Hepatocyte (in vitro differentiated cells): ENCODE data around the gene CXCR6.

ENCODE experiments used
- CTCF ChIP-seq: fragments of 200-600 bp; sonication (generic); IDR thresholded peaks from 2 replicates; pipeline ENCODE4 v1.5.1; 2016; ENCODE audit warnings: antibody characterized with exemption, mild to moderate bottlenecking; ENCODE audit not compliant: poor library complexity
- EZH2 ChIP-seq: fragments of 200-600 bp; sonication (generic); IDR thresholded peaks from 2 replicates; pipeline ENCODE4 v1.6.1; 2016; ENCODE audit warnings: antibody characterized with exemption, mild to moderate bottlenecking, borderline replicate concordance
- EZH2phosphoT487 ChIP-seq: fragments of 200-600 bp; sonication (generic); IDR thresholded peaks from one replicate; pipeline ENCODE4 v1.6.1; 2018; ENCODE audit warnings: antibody characterized with exemption, mild to moderate bottlenecking, low read depth, moderate library complexity; ENCODE audit not compliant: unreplicated experiment, severe bottlenecking

DNA sequence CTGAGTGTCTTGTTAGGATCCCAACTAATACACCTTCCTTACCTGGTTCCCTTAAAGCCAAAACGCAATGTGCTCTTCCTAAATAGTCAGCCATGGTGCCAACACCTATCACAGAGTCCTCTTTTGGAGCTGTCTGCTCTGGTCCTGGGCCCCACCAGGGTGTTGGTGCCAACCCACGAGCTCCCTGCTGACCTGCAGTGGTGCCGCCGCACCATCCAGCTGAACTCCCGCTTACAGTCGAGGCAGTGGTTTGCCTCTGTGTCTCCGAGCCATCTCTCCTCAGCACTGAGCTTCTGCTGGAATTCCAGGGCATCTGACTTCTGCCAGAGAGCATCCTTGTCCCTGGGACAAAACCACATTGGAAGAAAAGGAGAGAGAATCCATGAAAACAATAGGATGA is 15.9 kb downstream of the CXCR6 start:
- TF ChIP-seq CTCF: no peak
- TF ChIP-seq EZH2: no peak
- no peak for TF ChIP-seq EZH2phosphoT487
